T-helper 17 cell (primary cell): ENCODE measurements around the gene CCNI. TPM values are rescaled to one million over a fixed set of nuclear protein-coding genes. Genes with fewer than 3 reads are reported as not detected.
"Not testable (repeated sequence)": the region's sequence is repeated elsewhere in the genome, so short reads cannot be mapped to it uniquely, and the experiment has no call there.

Experiments used
- ATAC-seq: fragments of 150-1000 bp; cut with Tn5 transposase; 2 replicates; pipeline ENCODE4 v1.10.0; 2021; ENCODE audit warnings: mild to moderate bottlenecking, moderate library complexity
- DNase-seq, 3 donors: peaks; one replicate each; pipeline versions ENCODE4 v3.0.0 to v3.0.0-alpha.2; 2020 to 2021
- H3K9me3 ChIP-seq: one replicate; pipeline ENCODE4 v1.7.0; 2013; ENCODE audit warnings: low read length, mild to moderate bottlenecking; ENCODE audit not compliant: control insufficient read depth, poor library complexity, severe bottlenecking
- H3K27ac Mint-ChIP-seq: one replicate; pipeline ENCODE4 v1.8.0; 2022; ENCODE audit warnings: mild to moderate bottlenecking, moderate library complexity, mixed read lengths
- H3K27me3 Mint-ChIP-seq: one replicate; pipeline ENCODE4 v1.8.0; 2022; ENCODE audit warnings: mixed read lengths
- H3K36me3 Mint-ChIP-seq: one replicate; pipeline ENCODE4 v1.8.0; 2022; ENCODE audit warnings: low read depth, mixed read lengths
- H3K4me1 Mint-ChIP-seq: one replicate; pipeline ENCODE4 v1.8.0; 2022; ENCODE audit warnings: mild to moderate bottlenecking, mixed read lengths
- H3K4me3 Mint-ChIP-seq: one replicate; pipeline ENCODE4 v1.8.0; 2022; ENCODE audit warnings: mild to moderate bottlenecking, moderate library complexity, mixed read lengths
- total RNA-seq, 4 donors: library from RNA in 2 of 4; stranded (reverse) in 2 of 4; gene quantifications; one replicate each; pipeline ENCODE4 v1.2.3 and lab custom pipeline; 2022 to 2026

CCNI gene
- total RNA-seq, 2 donors from 2014 or later: 292 to 317 TPM

DNA sequence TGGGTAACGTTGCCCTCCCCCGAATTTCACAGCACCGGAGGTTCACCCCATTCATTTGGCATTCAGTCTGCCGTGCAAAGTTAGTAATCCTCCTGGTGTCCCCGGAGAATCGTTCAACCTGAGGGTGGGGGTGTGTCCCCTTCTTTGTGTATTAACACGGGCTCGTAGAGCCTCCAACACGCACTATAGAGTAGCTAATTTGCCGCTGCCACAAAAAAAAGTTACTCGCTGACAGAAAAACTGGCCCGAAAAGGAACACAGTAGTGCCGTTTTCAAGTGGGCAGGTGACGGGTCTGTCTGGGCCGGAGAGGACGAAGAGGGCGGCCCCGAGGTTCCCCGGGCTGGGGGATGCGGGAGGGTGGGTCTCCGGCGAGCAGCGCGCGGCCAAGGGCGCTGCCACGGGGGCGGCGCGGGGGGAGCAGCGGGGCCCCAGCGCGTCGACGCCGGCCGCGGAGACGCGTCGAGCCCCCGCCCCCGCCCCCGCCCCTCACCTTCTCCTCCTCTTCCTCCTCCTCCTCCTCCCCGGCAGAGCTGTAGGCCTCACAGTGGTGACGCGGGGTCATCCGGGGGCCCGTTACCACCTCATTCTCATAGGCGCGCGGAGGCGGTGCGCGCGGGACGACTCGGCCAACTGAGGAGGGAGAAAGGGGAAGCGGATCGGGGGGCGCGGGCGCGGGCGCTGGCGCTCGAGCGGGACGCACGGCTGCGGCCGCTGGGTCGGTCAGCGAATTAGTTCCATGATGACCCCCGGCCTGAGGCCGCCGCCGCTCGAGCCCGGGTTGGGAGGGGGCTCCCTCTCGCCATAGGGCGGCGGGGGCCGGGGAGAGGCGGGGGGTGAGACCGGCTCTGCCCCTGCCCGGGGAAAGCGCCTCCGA, 571 bp downstream of the CCNI start:
- Mint-ChIP-seq H3K27me3 (no peaks in the 10 kb centered on the region), H3K4me3 (no peak overlapping the region), H3K27ac (no peak overlapping the region), H3K4me1 (peaks cover 40% of the 10 kb centered on the region), H3K36me3 (peaks cover 9% of the 10 kb centered on the region)
- DNase-seq (peak; percentile 67 to 72 (median 70)), ATAC-seq (peak; percentile 67)
- H3K9me3 ChIP-seq: no peaks in the 10 kb centered on the region

DNA sequence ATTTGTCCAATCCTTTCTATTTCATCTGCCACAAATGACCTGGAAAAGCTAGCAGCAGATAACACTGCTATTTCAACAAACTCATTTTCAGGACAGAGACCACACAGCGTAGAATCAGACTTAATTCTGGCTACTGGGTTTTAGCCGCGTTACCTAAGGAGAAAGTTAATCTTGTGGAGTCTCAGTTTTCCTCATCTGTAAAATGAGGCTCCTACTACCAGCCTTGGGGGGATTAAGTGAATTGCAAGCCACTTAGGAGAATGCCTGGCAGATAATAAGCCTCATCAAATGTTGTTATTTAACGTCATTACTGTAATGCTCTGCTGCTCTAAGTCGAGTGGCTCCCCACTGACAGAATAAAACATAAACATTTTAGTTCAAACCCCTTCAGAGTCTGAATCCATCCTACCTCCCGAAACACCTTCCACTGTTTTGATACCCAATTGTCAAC, 1.4 kb downstream of the CCNI start:
- Mint-ChIP-seq H3K4me1 (peaks cover 42% of the 10 kb centered on the region), H3K27ac (no peak overlapping the region), H3K4me3 (no peak overlapping the region), H3K27me3 (no peaks in the 10 kb centered on the region), H3K36me3 (peaks cover 9% of the 10 kb centered on the region)
- ATAC-seq: no peak
- no peaks in the 10 kb centered on the region for H3K9me3 ChIP-seq
- no peak for DNase-seq

DNA sequence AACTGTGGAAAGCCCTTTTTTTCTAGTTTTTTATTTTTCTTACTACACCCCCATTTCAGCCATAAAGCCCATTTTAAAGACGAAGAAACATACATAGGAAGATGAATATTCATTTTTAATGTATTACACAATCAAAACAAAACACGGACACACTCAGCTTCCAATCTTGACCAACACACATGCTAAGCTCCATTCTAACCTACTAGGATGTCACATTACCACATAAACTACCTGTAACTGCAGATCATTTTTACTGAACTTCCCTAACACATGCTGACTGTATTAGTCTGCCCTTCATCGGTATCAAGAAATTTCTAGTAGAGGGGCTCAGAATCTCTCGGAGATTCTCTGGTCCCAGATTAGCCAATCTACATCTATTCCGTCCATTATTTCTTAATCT, 1.8 kb downstream of the CCNI start:
- peaks cover 44% of the 10 kb centered on the region for H3K4me1 Mint-ChIP-seq
- H3K27me3 Mint-ChIP-seq: no peaks in the 10 kb centered on the region
- H3K4me3 Mint-ChIP-seq: no peak overlapping the region
- ATAC-seq (no peak), DNase-seq (no peak)
- no peak overlapping the region for H3K27ac Mint-ChIP-seq
- no peaks in the 10 kb centered on the region for H3K9me3 ChIP-seq
- H3K36me3 Mint-ChIP-seq: peaks cover 9% of the 10 kb centered on the region

DNA sequence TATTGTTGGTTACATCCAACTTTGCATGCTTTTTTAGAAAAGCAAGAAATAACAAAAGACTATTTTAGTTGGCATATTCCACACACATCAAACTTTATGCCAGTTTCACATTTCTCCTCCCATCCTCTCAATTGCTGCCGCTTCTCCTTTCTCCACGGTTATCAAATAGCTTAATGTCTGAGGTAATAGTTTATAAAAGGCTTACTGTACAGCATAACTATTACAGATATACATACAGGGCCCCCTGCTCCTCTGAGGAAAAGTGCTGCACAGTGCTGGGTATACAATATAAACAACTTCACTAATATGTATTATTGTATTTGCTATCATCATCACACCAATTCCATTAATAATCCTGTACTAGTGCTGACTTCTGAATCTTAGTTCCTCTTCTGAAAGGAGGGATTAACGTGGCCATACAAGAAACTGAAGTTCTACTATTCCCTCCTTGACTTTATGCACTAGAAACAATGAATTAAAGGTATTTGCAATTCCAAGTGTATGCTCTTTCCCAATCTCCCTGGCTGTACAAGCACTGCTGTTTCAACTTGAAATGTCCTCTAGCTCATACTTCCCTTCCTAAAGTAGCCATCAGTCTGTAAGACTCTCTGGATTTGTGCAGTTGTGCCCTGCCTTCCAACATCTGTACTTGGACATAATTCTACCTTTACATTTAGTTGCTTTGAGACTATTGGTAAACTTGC, 2.5 kb downstream of the CCNI start:
- Mint-ChIP-seq H3K27ac (no peak overlapping the region), H3K27me3 (no peaks in the 10 kb centered on the region), H3K4me3 (no peak overlapping the region), H3K4me1 (peaks cover 48% of the 10 kb centered on the region), H3K36me3 (peaks cover 9% of the 10 kb centered on the region)
- ATAC-seq: no peak
- no peak for DNase-seq
- no peaks in the 10 kb centered on the region for H3K9me3 ChIP-seq

DNA sequence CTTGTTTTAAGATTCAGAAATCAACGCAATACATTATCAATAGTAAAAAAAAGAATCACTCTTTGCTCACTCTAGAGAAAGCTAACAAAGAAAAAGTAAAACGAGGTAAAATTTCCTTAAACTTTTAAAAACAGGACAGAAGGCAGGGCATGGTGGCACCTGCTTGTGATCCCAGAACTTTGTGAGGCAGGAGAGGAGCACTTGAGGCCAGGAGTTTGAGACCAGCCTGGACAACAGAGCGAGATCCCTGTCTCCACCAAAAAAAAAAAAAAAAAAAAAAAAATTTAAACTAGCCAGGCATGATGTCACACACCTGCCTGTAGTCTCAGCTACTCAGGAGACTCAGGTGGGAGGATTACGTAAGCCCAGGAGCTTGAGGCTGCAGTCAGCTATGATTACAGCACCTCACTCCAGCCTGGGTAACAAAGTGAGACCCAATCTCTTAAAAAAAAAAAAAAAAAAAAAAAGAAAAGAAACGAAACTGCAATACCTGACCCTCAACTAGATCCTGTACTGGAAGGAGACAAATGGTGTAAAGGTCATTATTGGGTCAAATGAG, 3.5 kb downstream of the CCNI start:
- no peak overlapping the region for H3K27ac Mint-ChIP-seq
- peaks cover 41% of the 10 kb centered on the region for H3K4me1 Mint-ChIP-seq
- DNase-seq (peak in 1 of 3 donors; percentile 29), ATAC-seq (peak; percentile 16)
- peak overlapping the region; percentile 59 for H3K4me3 Mint-ChIP-seq
- H3K36me3 Mint-ChIP-seq: peaks cover 7% of the 10 kb centered on the region
- no peaks in the 10 kb centered on the region for H3K27me3 Mint-ChIP-seq
- H3K9me3 ChIP-seq: no peaks in the 10 kb centered on the region

DNA sequence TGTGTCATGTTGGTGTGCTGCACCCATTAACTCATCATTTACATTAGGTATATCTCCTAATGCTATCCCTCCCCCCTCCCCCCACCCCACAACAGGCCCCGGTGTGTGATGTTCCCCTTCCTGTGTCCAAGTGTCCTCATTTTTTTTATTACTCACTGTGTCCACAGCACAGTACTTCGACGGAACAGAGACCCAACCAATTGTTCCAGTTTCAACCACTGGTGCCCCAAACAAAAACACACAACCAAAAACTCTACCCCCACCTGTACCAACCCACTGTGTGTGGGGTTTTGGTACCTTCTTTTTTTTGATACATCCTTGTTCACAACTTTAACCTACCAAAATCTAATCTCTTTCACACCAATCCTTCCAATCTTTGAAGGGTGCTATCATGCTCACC, 6.3 kb downstream of the CCNI start:
- ATAC-seq, H3K9me3 ChIP-seq, H3K27me3 Mint-ChIP-seq, DNase-seq, H3K27ac Mint-ChIP-seq, H3K36me3 Mint-ChIP-seq: not testable (repeated sequence)
- H3K4me1 Mint-ChIP-seq: peaks cover 29% of the 10 kb centered on the region
- peak overlapping the region; percentile 31 for H3K4me3 Mint-ChIP-seq

DNA sequence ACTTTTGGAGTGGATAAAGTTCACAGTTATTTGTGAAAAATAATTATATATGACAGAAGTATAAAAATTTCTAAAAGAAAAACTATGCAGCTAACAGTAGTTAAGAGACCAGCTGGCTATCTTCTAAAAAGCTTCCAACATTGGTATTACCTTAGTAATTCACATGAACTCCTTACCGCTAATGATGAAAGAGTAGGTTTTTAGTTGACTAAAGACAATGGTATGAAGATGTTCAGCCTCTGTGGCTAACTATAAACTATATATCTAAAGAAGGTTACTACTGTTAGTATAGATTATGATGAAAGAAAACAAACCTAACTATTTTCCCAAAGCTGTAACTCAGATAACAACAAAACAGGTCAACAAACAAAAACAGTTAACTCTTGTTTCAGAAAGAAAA, 10.4 kb downstream of the CCNI start:
- no peak for ATAC-seq
- H3K4me3 Mint-ChIP-seq: no peak overlapping the region
- DNase-seq: no peak
- H3K27ac Mint-ChIP-seq: no peak overlapping the region
- H3K36me3 Mint-ChIP-seq: peaks cover 7% of the 10 kb centered on the region
- H3K9me3 ChIP-seq: no peaks in the 10 kb centered on the region
- peaks cover 25% of the 10 kb centered on the region for H3K4me1 Mint-ChIP-seq
- H3K27me3 Mint-ChIP-seq: no peaks in the 10 kb centered on the region

DNA sequence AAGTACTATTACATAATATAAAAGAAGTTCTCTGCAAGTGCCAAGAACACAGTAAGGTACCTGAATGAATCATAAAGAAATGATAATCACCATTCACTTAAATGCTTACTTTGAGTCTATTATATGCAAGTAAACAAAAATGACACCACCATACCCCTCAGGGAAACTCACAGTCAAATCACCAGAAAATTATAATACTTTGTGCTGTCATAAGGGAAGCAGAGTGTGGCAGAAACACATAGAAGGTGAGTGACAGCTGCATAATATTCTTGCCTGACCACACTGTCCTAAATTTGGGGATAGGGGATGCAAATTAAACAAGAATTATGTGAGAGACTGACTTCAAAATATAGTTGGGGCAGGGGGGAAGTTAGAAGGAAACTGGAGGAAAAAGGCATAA, 12.9 kb downstream of the CCNI start:
- Mint-ChIP-seq H3K4me3 (no peak overlapping the region), H3K36me3 (peaks cover 7% of the 10 kb centered on the region), H3K4me1 (peaks cover 18% of the 10 kb centered on the region), H3K27ac (peak overlapping the region; percentile 65), H3K27me3 (no peaks in the 10 kb centered on the region)
- no peaks in the 10 kb centered on the region for H3K9me3 ChIP-seq
- ATAC-seq (no peak), DNase-seq (no peak)

DNA sequence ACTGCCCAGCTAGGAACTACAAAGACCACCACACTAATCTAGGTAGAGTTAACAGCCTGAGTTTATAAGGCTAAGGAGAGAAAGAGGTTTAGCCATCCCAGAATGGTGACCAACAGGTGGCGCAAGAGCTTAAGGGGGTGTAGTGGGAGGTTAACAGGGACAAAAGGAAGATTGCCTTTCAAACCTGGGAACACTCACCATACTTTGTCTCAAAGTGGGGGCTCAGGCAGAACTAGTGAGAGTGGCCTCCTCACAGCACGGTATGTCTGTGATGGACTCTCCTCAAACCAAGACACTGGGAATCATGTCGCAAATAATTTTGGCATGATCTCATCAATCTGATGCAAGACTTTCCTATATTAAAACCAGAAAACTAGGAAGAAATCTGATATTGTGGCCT, 23.4 kb downstream of the CCNI start:
- no peaks in the 10 kb centered on the region for H3K27me3 Mint-ChIP-seq
- no peak overlapping the region for H3K4me3 Mint-ChIP-seq
- H3K27ac Mint-ChIP-seq: peak overlapping the region; percentile 19
- H3K9me3 ChIP-seq: no peaks in the 10 kb centered on the region
- ATAC-seq (peak; percentile 66), DNase-seq (peak; percentile 31 to 58 (median 31))
- H3K36me3 Mint-ChIP-seq: peaks cover 4% of the 10 kb centered on the region
- H3K4me1 Mint-ChIP-seq: peaks cover 4% of the 10 kb centered on the region

DNA sequence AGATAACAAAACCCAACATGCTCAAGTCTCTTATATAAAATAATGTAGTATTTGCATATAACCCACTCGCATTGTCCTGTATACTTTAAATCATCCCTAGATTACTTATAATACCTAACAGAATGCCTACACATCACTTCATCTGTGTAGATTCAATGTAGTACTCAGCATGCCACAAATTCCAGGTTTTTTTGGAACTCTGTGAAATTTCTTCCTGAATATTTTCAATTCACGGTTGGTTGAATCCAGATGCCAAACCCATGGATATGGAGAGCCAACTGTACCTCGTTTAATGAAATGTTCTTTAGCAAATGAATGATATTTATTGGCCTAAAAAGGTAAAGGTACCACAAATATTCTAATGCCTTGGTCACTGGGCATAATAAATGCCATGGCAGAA, 24.8 kb downstream of the CCNI start:
- DNase-seq (no peak), ATAC-seq (no peak)
- Mint-ChIP-seq H3K36me3 (peaks cover 4% of the 10 kb centered on the region), H3K27me3 (no peaks in the 10 kb centered on the region), H3K27ac (no peak overlapping the region), H3K4me3 (no peak overlapping the region), H3K4me1 (peaks cover 7% of the 10 kb centered on the region)
- no peaks in the 10 kb centered on the region for H3K9me3 ChIP-seq

DNA sequence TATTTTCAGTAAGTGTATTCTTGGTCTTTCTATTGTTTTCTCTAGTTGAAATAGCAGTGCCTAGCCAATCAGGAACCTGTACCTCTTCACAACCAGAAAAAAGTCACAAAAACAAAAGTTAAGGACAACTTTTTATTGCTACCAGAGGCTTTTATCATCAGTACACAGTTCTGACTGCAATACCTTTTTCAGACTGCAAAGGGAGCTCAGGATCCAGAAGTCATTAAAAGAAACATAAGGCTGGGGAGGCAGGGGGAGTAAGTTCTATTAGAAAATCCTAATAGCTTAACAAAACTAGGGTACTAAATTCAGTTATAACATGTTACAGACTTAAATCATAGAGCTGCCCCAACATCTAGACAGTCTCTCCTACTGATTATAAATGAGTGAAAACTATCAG, 28.8 kb downstream of the CCNI start:
- Mint-ChIP-seq H3K27ac (peak overlapping the region; percentile 83), H3K27me3 (no peaks in the 10 kb centered on the region), H3K36me3 (peaks cover 4% of the 10 kb centered on the region), H3K4me3 (no peak overlapping the region), H3K4me1 (peaks cover 11% of the 10 kb centered on the region)
- peak; percentile 55 for ATAC-seq
- H3K9me3 ChIP-seq: no peaks in the 10 kb centered on the region
- no peak for DNase-seq

DNA sequence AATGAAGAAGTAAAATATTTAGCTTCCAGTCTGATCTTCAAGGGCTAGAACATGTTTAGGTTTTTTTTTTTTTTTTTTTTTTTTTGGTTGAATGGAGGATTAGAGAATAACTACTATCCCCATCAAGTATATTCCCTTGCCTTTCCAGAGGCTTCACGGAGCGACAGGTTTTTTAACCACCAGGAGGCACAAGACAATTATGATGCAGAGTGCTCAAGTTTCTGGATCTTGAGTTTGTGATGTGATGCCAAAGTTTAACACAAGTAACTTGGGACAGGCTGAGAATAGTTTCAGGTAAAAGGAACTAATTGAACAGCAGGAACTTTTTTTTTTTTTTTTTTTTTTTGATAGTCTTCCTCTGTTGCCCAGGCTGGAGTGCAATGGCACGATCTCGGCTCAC, 30.3 kb downstream of the CCNI start:
- Mint-ChIP-seq H3K4me3 (no peak overlapping the region), H3K27me3 (no peaks in the 10 kb centered on the region), H3K27ac (peak overlapping the region; percentile 83), H3K4me1 (peaks cover 11% of the 10 kb centered on the region), H3K36me3 (peaks cover 4% of the 10 kb centered on the region)
- ATAC-seq: no peak
- no peak for DNase-seq
- H3K9me3 ChIP-seq: no peaks in the 10 kb centered on the region

DNA sequence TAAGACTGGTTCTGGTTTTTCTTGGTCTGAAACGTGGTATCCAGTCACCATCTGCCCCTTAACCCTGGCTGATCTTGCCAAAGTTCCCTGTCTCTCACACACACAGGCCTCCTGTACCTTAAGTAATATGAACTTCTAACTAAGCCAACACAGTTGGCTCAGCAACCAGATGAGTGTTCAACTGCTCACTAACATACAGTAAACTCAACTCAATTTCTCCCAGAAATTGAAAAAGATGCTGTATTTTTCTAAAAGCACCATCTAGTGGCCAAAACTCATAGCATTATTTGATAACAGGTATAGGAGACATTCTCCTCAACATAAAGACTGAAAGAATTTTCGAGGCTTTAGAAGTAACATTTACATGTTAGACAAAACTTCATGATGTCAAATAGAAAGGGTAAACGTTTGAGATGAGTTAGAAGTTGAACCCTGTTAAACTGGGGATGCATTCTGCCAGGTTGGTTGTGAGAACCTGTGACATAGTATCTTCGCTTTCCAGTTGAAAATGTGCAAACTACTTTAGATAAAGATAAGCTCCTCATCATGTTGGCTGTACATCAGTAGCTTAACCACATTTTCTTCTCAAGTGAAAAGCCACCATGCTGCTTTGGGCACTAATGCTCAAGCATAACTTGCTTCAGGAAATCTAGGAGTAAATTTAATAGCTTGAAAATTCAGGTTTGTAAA, 31.2 kb downstream of the CCNI start:
- Mint-ChIP-seq H3K4me3 (peak overlapping the region; percentile 33), H3K36me3 (no peaks in the 10 kb centered on the region), H3K4me1 (peaks cover 7% of the 10 kb centered on the region), H3K27me3 (no peaks in the 10 kb centered on the region), H3K27ac (peak overlapping the region; percentile 83)
- H3K9me3 ChIP-seq: no peaks in the 10 kb centered on the region
- DNase-seq (no peak), ATAC-seq (peak; percentile 59)
